ENCODE data around the gene HRH1.

DNA sequence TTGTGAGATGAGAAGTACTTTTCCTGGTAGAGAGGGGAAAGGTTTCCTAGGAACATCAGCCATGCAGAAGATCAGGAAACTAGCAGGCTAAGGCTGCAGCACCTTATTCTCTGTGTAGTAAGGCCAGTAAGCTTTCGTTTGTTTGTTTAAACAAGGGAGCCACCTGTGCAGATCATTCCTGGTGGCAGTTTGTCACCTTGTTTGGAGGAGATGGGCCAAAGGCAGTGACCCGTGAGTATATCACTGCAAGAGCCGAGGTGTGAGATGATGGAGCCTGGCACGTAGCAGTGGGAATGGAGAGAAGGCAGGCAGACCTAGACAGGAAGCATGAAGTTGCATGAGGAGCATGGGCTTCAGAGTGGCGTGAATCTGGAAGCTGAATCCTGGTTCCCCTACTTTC is 137.5 kb downstream of the HRH1 start:
- no peak for TF ChIP-seq EZH2 (IDR thresholded peaks at IDR 0.05; ENCODE audit: borderline replicate concordance, low read length)
- TF ChIP-seq CTCF (conservative IDR thresholded peaks at IDR 0.05 in 1 of 2, IDR thresholded peaks at IDR 0.05 in 1 of 2; ENCODE audit: extremely low read depth in 1 of 2, insufficient read depth in 1 of 2, low read depth in 1 of 2, low read length in 2 of 2): no peak
